Spleen (tissue), 7 donors: ENCODE results near the gene LAMA5.

ENCODE experiments used
- CTCF ChIP-seq, 11 experiments: fragments of 200-600 bp in 7 of 11; fragments of 450-650 bp in 4 of 11; sonication (generic) in 4 of 11; IDR thresholded peaks in 8 of 11; conservative IDR thresholded peaks in 3 of 11; 1 replicate in 7 of 11; 2 replicates in 4 of 11; pipeline versions ENCODE4 v1.4.0 to v1.8.0; 2016 to 2021; ENCODE audit warnings: antibody characterized with exemption in 11 of 11, inconsistent platforms in 4 of 11, mild to moderate bottlenecking in 1 of 11
- POLR2A ChIP-seq, 3 donors: fragments of 450-650 bp; IDR thresholded peaks; one replicate each; pipeline ENCODE4 v1.5.1; 2017; ENCODE audit warnings: antibody characterized with exemption in 3 of 3, mild to moderate bottlenecking in 1 of 3
- POLR2AphosphoS5 ChIP-seq, 3 donors: sonication (generic); formaldehyde crosslinking; IDR thresholded peaks; one replicate each; pipeline ENCODE4 v1.5.1; 2017; ENCODE audit warnings: antibody characterized with exemption in 3 of 3
- donor health status: DM: no; HTN: no; CAD: no; lungs with moderate emphysema.
- donor health status: DM: no; HTN: no; CAD: no.
- donor health status: DM: no; HTN: no; CAD: no.

- TF ChIP-seq CTCF (IDR thresholded peaks at IDR 0.05 in 8 of 11, conservative IDR thresholded peaks at IDR 0.05 in 3 of 11) = no peak
- no peak for TF ChIP-seq POLR2A (IDR thresholded peaks at IDR 0.05)
- TF ChIP-seq POLR2AphosphoS5 (IDR thresholded peaks at IDR 0.05) = no peak
Measured at GRCh38 chr20:62359043-62359490, 8.0 kb downstream of the LAMA5 start.
